ENCODE measurements around the gene NTF3. TPM values are rescaled to one million over a fixed set of nuclear protein-coding genes. Genes with fewer than 3 reads are reported as not detected.

The NTF3 gene
- total RNA-seq, 1 donor from 2014 or later = 1.2 TPM

GRCh38 chr12:5403411-5403810 is 28.5 kb upstream of the NTF3 start:
- ATAC-seq (no peak), DNase-seq (no peak)
- Histone ChIP-seq H3K4me1 (no peaks in the 10 kb centered on the region), H3K27me3 (ENCODE audit: low read depth) (peaks cover 7% of the 10 kb centered on the region), H3K4me3 (no peak overlapping the region), H3K9me3 (no peaks in the 10 kb centered on the region), H3K36me3 (no peaks in the 10 kb centered on the region), H3K27ac (no peak overlapping the region)
- TF ChIP-seq CTCF (IDR thresholded peaks at IDR 0.05) = no peak
- intact Hi-C loops (cut with DNase I) = no loop called here

- Histone ChIP-seq H3K36me3 (no peaks in the 10 kb centered on the region), H3K27me3 (ENCODE audit: low read depth) (peaks cover 4% of the 10 kb centered on the region), H3K4me3 (no peak overlapping the region), H3K9me3 (no peaks in the 10 kb centered on the region), H3K27ac (no peak overlapping the region), H3K4me1 (no peaks in the 10 kb centered on the region)
- ATAC-seq (no peak), DNase-seq (no peak)
- TF ChIP-seq CTCF (IDR thresholded peaks at IDR 0.05) = no peak
- intact Hi-C loops (cut with DNase I) = no loop called here
Observed at GRCh38 chr12:5407034-5407856, 24.7 kb upstream of the NTF3 start.

GRCh38 chr12:5409619-5410018 is 22.3 kb upstream of the NTF3 start:
- no peaks in the 10 kb centered on the region for H3K36me3 ChIP-seq
- no peaks in the 10 kb centered on the region for H3K9me3 ChIP-seq
- intact Hi-C loops (cut with DNase I) = no loop called here
- peaks cover 4% of the 10 kb centered on the region for H3K27me3 ChIP-seq (ENCODE audit: low read depth)
- H3K27ac ChIP-seq = no peak overlapping the region
- no peak overlapping the region for H3K4me3 ChIP-seq
- no peaks in the 10 kb centered on the region for H3K4me1 ChIP-seq
- DNase-seq (no peak), ATAC-seq (no peak)
- no peak for TF ChIP-seq CTCF (IDR thresholded peaks at IDR 0.05)

GRCh38 chr12:5416571-5416970 is 15.3 kb upstream of the NTF3 start:
- Histone ChIP-seq H3K4me1 (no peaks in the 10 kb centered on the region), H3K36me3 (no peaks in the 10 kb centered on the region), H3K9me3 (no peaks in the 10 kb centered on the region), H3K27me3 (ENCODE audit: low read depth) (peaks cover 11% of the 10 kb centered on the region), H3K27ac (no peak overlapping the region), H3K4me3 (no peak overlapping the region)
- TF ChIP-seq CTCF (IDR thresholded peaks at IDR 0.05) = no peak
- DNase-seq = no peak
- intact Hi-C loops (cut with DNase I) = no loop called here
- ATAC-seq = no peak

- no peak for DNase-seq
- TF ChIP-seq CTCF (IDR thresholded peaks at IDR 0.05) = no peak
- no peak for ATAC-seq
- intact Hi-C loops (cut with DNase I) = no loop called here
- peaks cover 13% of the 10 kb centered on the region for H3K27me3 ChIP-seq (ENCODE audit: low read depth)
- no peak overlapping the region for H3K4me3 ChIP-seq
- no peaks in the 10 kb centered on the region for H3K4me1 ChIP-seq
- no peaks in the 10 kb centered on the region for H3K36me3 ChIP-seq
- H3K27ac ChIP-seq = no peak overlapping the region
- no peaks in the 10 kb centered on the region for H3K9me3 ChIP-seq
Observed at GRCh38 chr12:5417500-5417899, 14.4 kb upstream of the NTF3 start.
